Transverse colon (tissue), 4 donors: ENCODE measurements around the gene MAP6. TPM values are rescaled to one million over a fixed set of nuclear protein-coding genes. Genes with fewer than 3 reads are reported as not detected.

ENCODE experiments used
- DNase-seq: peaks from one replicate; pipeline ENCODE4 v3.0.0-alpha.2; 2019
- H3K27ac ChIP-seq, 4 donors: fragments of 200-600 bp; sonication (generic); 2 replicates each; pipeline ENCODE4 v1.5.1; 2016 to 2018; ENCODE audit warnings: inconsistent platforms in 4 of 4
- H3K27me3 ChIP-seq: fragments of 200-600 bp; sonication (generic); 2 replicates; pipeline ENCODE4 v1.5.1; 2017; ENCODE audit warnings: inconsistent platforms
- H3K36me3 ChIP-seq, 4 donors: fragments of 200-600 bp; sonication (generic); 2 replicates each; pipeline ENCODE4 v1.5.1; 2017 to 2019; ENCODE audit warnings: inconsistent platforms in 4 of 4
- H3K4me1 ChIP-seq, 4 donors: fragments of 200-600 bp; sonication (generic); 2 replicates each; pipeline ENCODE4 v1.5.1; 2017 to 2020; ENCODE audit warnings: inconsistent platforms in 4 of 4
- H3K4me3 ChIP-seq, 4 donors: fragments of 200-600 bp; sonication (generic); 1 replicate in 1 of 4; 2 replicates in 3 of 4; pipeline versions ENCODE4 v1.5.1 to v1.6.1; 2017 to 2019; ENCODE audit warnings: inconsistent platforms in 4 of 4
- H3K9me3 ChIP-seq, 2 donors: fragments of 200-600 bp; sonication (generic); 2 replicates each; pipeline ENCODE4 v1.5.1; 2017 to 2019; ENCODE audit warnings: inconsistent platforms in 2 of 2
- EP300 ChIP-seq: sonication (generic); formaldehyde crosslinking; IDR thresholded peaks from one replicate; pipeline ENCODE4 v1.6.1; 2017; ENCODE audit warnings: antibody characterized with exemption, low read depth
- POLR2A ChIP-seq: fragments of 450-650 bp; IDR thresholded peaks from one replicate; pipeline ENCODE4 v1.6.1; 2016; ENCODE audit warnings: antibody characterized with exemption, mild to moderate bottlenecking, moderate library complexity
- POLR2AphosphoS5 ChIP-seq, 3 donors: sonication (generic); formaldehyde crosslinking; IDR thresholded peaks; one replicate each; pipeline ENCODE4 v1.6.1; 2016; ENCODE audit warnings: antibody characterized with exemption in 3 of 3
- WGBS, 2 donors: methylation state at CpG; one replicate each; pipeline ENCODE4 v1.1.5; 2018; ENCODE audit warnings: low coverage in 1 of 2; 5-methylcytosine and 5-hydroxymethylcytosine counted together
- in situ Hi-C, 4 donors: fragments of 200-750 bp; cut with MboI; loops; one replicate each; pipeline versions ENCODE4 v1.15.0 to v1.15.1; 2017; ENCODE audit warnings: low sequenced_read_pairs in 3 of 4, low pct_ligation_motif_present in 1 of 4, low pct_unique_long_range_greater_than_20kb in 1 of 4
- intact Hi-C: fragments of 100-400 bp; cut with DNase I; formaldehyde crosslinking; loops from one replicate; pipeline ENCODE4 v1.15.1; 2023; ENCODE audit warnings: low total_unique reads
- total RNA-seq, 4 donors: library from RNA; depleted of rRNA; stranded (reverse); fragments of >200 nt; gene quantifications; one replicate each; pipeline ENCODE4 v1.1.0, GENCODE V29; 2016
- TF ChIP-seq, protein P1 (sequence below), 5 experiments: fragments of 200-600 bp in 3 of 5; fragments of 450-650 bp in 2 of 5; sonication (generic) in 3 of 5; IDR thresholded peaks; 1 replicate in 2 of 5; 2 replicates in 3 of 5; pipeline ENCODE4 v1.5.1; 2016 to 2017; ENCODE audit warnings: antibody characterized with exemption in 5 of 5, inconsistent platforms in 3 of 5, mild to moderate bottlenecking in 2 of 5, moderate library complexity in 1 of 5

MAP6 gene
- total RNA-seq, 4 donors from 2014 or later = 1.9 to 6.4 (median 3.0) TPM

DNA sequence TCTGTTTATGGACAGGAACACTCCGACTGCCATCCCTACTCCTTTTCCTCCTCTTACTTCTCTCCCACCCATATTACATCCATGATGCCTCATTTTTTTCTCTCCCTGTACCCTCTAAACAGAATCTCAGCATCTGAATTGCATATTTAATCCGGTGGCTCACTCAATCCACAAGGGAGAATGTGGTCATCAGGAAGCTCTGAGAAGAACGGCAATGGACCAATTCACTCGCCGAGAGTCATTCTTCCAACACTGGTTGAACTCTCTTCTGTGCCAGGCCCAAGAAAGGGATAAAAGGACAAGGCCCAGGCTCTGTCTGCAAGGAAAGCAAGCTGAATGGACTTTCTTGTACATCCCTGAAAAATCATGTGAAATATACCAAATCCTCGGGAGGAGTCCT is 15.9 kb downstream of the MAP6 start:
- in situ Hi-C loops (no loop called here), intact Hi-C loops (no loop called here)
- H3K36me3 ChIP-seq = no peaks in the 10 kb centered on the region
- H3K27me3 ChIP-seq = no peaks in the 10 kb centered on the region
- H3K9me3 ChIP-seq = no peaks in the 10 kb centered on the region
- no peaks in the 10 kb centered on the region for H3K4me1 ChIP-seq
- DNase-seq = no peak
- 91% methylated on average over 5 to 6 of the region's 6 CpGs for WGBS, 2 donors
- TF ChIP-seq, protein P1, sequence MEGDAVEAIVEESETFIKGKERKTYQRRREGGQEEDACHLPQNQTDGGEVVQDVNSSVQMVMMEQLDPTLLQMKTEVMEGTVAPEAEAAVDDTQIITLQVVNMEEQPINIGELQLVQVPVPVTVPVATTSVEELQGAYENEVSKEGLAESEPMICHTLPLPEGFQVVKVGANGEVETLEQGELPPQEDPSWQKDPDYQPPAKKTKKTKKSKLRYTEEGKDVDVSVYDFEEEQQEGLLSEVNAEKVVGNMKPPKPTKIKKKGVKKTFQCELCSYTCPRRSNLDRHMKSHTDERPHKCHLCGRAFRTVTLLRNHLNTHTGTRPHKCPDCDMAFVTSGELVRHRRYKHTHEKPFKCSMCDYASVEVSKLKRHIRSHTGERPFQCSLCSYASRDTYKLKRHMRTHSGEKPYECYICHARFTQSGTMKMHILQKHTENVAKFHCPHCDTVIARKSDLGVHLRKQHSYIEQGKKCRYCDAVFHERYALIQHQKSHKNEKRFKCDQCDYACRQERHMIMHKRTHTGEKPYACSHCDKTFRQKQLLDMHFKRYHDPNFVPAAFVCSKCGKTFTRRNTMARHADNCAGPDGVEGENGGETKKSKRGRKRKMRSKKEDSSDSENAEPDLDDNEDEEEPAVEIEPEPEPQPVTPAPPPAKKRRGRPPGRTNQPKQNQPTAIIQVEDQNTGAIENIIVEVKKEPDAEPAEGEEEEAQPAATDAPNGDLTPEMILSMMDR (IDR thresholded peaks at IDR 0.05) = no peak
- TF ChIP-seq POLR2A (no peak), POLR2AphosphoS5 (IDR thresholded peaks at IDR 0.05) (no peak), EP300 (no peak)
- no peak overlapping the region for H3K27ac ChIP-seq
- no peak overlapping the region for H3K4me3 ChIP-seq

DNA sequence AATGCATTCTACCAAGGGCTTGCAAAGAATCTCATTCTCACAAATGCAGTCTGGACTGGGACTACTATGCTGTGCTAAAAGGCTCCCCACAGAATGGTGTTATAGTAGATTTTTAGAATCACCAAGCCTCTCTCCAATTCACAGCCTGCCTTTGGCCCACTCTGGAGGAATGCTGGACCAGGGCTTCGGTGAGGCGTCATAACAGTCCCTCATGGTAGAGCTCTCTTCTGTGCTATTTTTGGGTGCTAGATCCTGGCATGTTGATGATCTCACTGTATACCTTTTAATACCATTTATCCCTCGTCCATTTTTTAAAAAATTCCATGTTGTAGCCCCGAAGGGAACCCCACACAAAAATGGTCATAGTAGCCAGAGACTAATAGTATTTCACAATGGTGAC is 17.6 kb downstream of the MAP6 start:
- Histone ChIP-seq H3K27ac (no peak overlapping the region), H3K27me3 (no peaks in the 10 kb centered on the region), H3K4me1 (no peaks in the 10 kb centered on the region), H3K36me3 (no peaks in the 10 kb centered on the region), H3K4me3 (no peak overlapping the region), H3K9me3 (no peaks in the 10 kb centered on the region)
- WGBS, 2 donors = 76 to 90% methylated on average over 3 to 4 of the region's 4 CpGs
- in situ Hi-C loops = no loop called here
- DNase-seq = no peak
- TF ChIP-seq POLR2AphosphoS5 (IDR thresholded peaks at IDR 0.05) (no peak), EP300 (no peak), POLR2A (no peak)
- TF ChIP-seq, protein P1 (IDR thresholded peaks at IDR 0.05) = no peak
- intact Hi-C loops = no loop called here

- no peak overlapping the region for H3K4me3 ChIP-seq
- H3K27me3 ChIP-seq = no peaks in the 10 kb centered on the region
- no peak overlapping the region for H3K27ac ChIP-seq
- 93 to 95% methylated on average over 3 of the region's 3 CpGs for WGBS, 2 donors
- in situ Hi-C loops (no loop called here), intact Hi-C loops (no loop called here)
- no peaks in the 10 kb centered on the region for H3K36me3 ChIP-seq
- no peak for DNase-seq
- H3K9me3 ChIP-seq = no peaks in the 10 kb centered on the region
- H3K4me1 ChIP-seq = no peaks in the 10 kb centered on the region
- TF ChIP-seq, protein P1 (IDR thresholded peaks at IDR 0.05) = no peak
- TF ChIP-seq POLR2AphosphoS5 (IDR thresholded peaks at IDR 0.05) (no peak), POLR2A (no peak), EP300 (no peak)
These were observed 18.6 kb downstream of the MAP6 start for GRCh38 chr11:75650167-75650723.

- intact Hi-C loops = no loop called here
- Histone ChIP-seq H3K27ac (no peak overlapping the region), H3K9me3 (no peaks in the 10 kb centered on the region), H3K4me1 (peaks cover 0 to 4% (median 3%) of the 10 kb centered on the region in 4 donors), H3K27me3 (no peaks in the 10 kb centered on the region), H3K36me3 (no peaks in the 10 kb centered on the region), H3K4me3 (no peak overlapping the region)
- in situ Hi-C loops = no loop called here
- 69 to 70% methylated on average over 3 to 6 of the region's 6 CpGs for WGBS, 2 donors
- DNase-seq = no peak
- no peak for TF ChIP-seq POLR2AphosphoS5 (IDR thresholded peaks at IDR 0.05)
- no peak for TF ChIP-seq EP300
- no peak for TF ChIP-seq POLR2A
- TF ChIP-seq, protein P1 (IDR thresholded peaks at IDR 0.05) = no peak
These were observed 23.9 kb downstream of the MAP6 start for GRCh38 chr11:75644946-75645345.
